H9 (cell line): ENCODE measurements around the gene NECAB3. TPM values are rescaled to one million over a fixed set of nuclear protein-coding genes. Genes with fewer than 3 reads are reported as not detected.

Experiments used
- DNase-seq: peaks from one replicate; pipeline ENCODE4 v3.0.0-alpha.2; 2017
- H2AFZ ChIP-seq: one replicate; pipeline ENCODE4 v1.6.1; 2013; ENCODE audit warnings: mild to moderate bottlenecking, low read length, control low read depth, moderate library complexity
- H2AK5ac ChIP-seq: 2 replicates; pipeline ENCODE4 v1.6.1; 2013; ENCODE audit warnings: low read length, control low read depth, mixed read lengths; ENCODE audit not compliant: insufficient read length
- H2BK120ac ChIP-seq: one replicate; pipeline ENCODE4 v1.6.1; 2013; ENCODE audit warnings: low read depth, mild to moderate bottlenecking, low read length, control low read depth, inconsistent platforms; ENCODE audit not compliant: poor library complexity, severe bottlenecking
- H2BK12ac ChIP-seq: 2 replicates; pipeline ENCODE4 v1.6.1; 2013; ENCODE audit warnings: low read length, control low read depth, mixed read lengths, low read depth; ENCODE audit not compliant: insufficient read length
- H2BK15ac ChIP-seq: 2 replicates; pipeline ENCODE4 v1.6.1; 2013; ENCODE audit warnings: low read depth, low read length, control low read depth
- H2BK20ac ChIP-seq: one replicate; pipeline ENCODE4 v1.6.1; 2013; ENCODE audit warnings: low read depth, mild to moderate bottlenecking, low read length, control low read depth, inconsistent platforms; ENCODE audit not compliant: poor library complexity, severe bottlenecking
- H2BK5ac ChIP-seq: 2 replicates; pipeline ENCODE4 v1.6.1; 2013; ENCODE audit warnings: low read length, control low read depth, mixed read lengths; ENCODE audit not compliant: insufficient read length
- H3K14ac ChIP-seq: 2 replicates; pipeline ENCODE4 v1.6.1; 2013; ENCODE audit warnings: low read length, control low read depth; ENCODE audit not compliant: insufficient read depth
- H3K18ac ChIP-seq: 2 replicates; pipeline ENCODE4 v1.6.1; 2013; ENCODE audit warnings: low read depth, mild to moderate bottlenecking, mixed read lengths, low read length, control low read depth; ENCODE audit not compliant: insufficient read length
- H3K23ac ChIP-seq: 2 replicates; pipeline ENCODE4 v1.6.1; 2013; ENCODE audit warnings: low read length, control low read depth, mixed read lengths, low read depth; ENCODE audit not compliant: insufficient read length
- H3K23me2 ChIP-seq: 2 replicates; pipeline ENCODE4 v1.6.1; 2013; ENCODE audit warnings: low read depth, mild to moderate bottlenecking, mixed read lengths, low read length, control low read depth; ENCODE audit not compliant: insufficient read length, poor library complexity, severe bottlenecking
- H3K27ac ChIP-seq: 2 replicates; pipeline ENCODE4 v1.5.1; 2013; ENCODE audit warnings: low read length, control low read depth, mixed read lengths, low read depth; ENCODE audit not compliant: insufficient read length
- H3K27me3 ChIP-seq: 2 replicates; pipeline ENCODE4 v1.6.1; 2013; ENCODE audit warnings: low read length, control low read depth, inconsistent platforms; ENCODE audit not compliant: insufficient read depth
- H3K4ac ChIP-seq: 2 replicates; pipeline ENCODE4 v1.6.1; 2013; ENCODE audit warnings: low read depth, mild to moderate bottlenecking, control low read depth, inconsistent platforms, low read length, moderate library complexity
- H3K4me1 ChIP-seq: 2 replicates; pipeline ENCODE4 v1.6.1; 2013; ENCODE audit warnings: low read length, control low read depth, inconsistent platforms; ENCODE audit not compliant: insufficient read depth
- H3K4me2 ChIP-seq: 2 replicates; pipeline ENCODE4 v1.6.1; 2013; ENCODE audit warnings: low read length, control low read depth, mixed read lengths; ENCODE audit not compliant: insufficient read length, insufficient read depth
- H3K56ac ChIP-seq: 2 replicates; pipeline ENCODE4 v1.6.1; 2013; ENCODE audit warnings: low read depth, mild to moderate bottlenecking, mixed read lengths, low read length, control low read depth; ENCODE audit not compliant: insufficient read length
- H3K79me1 ChIP-seq: 2 replicates; pipeline ENCODE4 v1.6.1; 2013; ENCODE audit warnings: low read depth, mild to moderate bottlenecking, moderate library complexity, low read length, control low read depth, inconsistent platforms; ENCODE audit not compliant: insufficient read depth, poor library complexity, severe bottlenecking
- H3K79me2 ChIP-seq: 2 replicates; pipeline ENCODE4 v1.6.1; 2013; ENCODE audit warnings: low read length, control low read depth, inconsistent platforms; ENCODE audit not compliant: insufficient read depth
- H3K9ac ChIP-seq: 2 replicates; pipeline ENCODE4 v1.6.1; 2013; ENCODE audit warnings: low read length, control low read depth, mixed read lengths; ENCODE audit not compliant: insufficient read length; ENCODE audit errors: extremely low read depth
- H3K9me3 ChIP-seq: one replicate; pipeline ENCODE4 v1.6.1; 2013; ENCODE audit warnings: low read depth, low read length, inconsistent platforms; ENCODE audit not compliant: control insufficient read depth
- H3T11ph ChIP-seq: one replicate; pipeline ENCODE4 v1.6.1; 2013; ENCODE audit warnings: mild to moderate bottlenecking, low read length, control low read depth, inconsistent platforms
- H4K20me1 ChIP-seq: one replicate; pipeline ENCODE4 v1.6.1; 2013; ENCODE audit not compliant: control insufficient read depth, insufficient read length, insufficient read depth
- H4K5ac ChIP-seq: 2 replicates; pipeline ENCODE4 v1.6.1; 2013; ENCODE audit warnings: low read depth, mild to moderate bottlenecking, mixed read lengths, low read length, control low read depth; ENCODE audit not compliant: insufficient read length
- H4K8ac ChIP-seq: replicated peaks from 2 replicates; pipeline ENCODE4 v1.6.1; 2013; ENCODE audit warnings: low read length, control low read depth, mixed read lengths, low read depth; ENCODE audit not compliant: insufficient read length
- H4K91ac ChIP-seq: 2 replicates; pipeline ENCODE4 v1.6.1; 2013; ENCODE audit warnings: low read depth, mild to moderate bottlenecking, moderate library complexity, mixed read lengths, low read length, control low read depth; ENCODE audit not compliant: insufficient read length
- H3K27ac Mint-ChIP-seq, 3 experiments: 2 replicates in 2 of 3; 3 replicates in 1 of 3; pipeline ENCODE4 v1.8.0; 2020 to 2021; ENCODE audit warnings: mixed read lengths in 3 of 3, mild to moderate bottlenecking in 1 of 3, moderate library complexity in 1 of 3
- H3K27me3 Mint-ChIP-seq: 2 replicates; pipeline ENCODE4 v1.8.0; 2021; ENCODE audit warnings: low read depth, mild to moderate bottlenecking, moderate library complexity, mixed read lengths
- H3K36me3 Mint-ChIP-seq, 3 experiments: 2 replicates in 2 of 3; 3 replicates in 1 of 3; pipeline ENCODE4 v1.8.0; 2020 to 2021; ENCODE audit warnings: low read depth in 3 of 3, mixed read lengths in 3 of 3; ENCODE audit not compliant: insufficient read depth in 1 of 3
- H3K4me1 Mint-ChIP-seq, 2 experiments: 2 replicates each; pipeline ENCODE4 v1.8.0; 2020; ENCODE audit warnings: mixed read lengths in 2 of 2
- H3K4me3 Mint-ChIP-seq, 2 experiments: 2 replicates in 1 of 2; 3 replicates in 1 of 2; pipeline ENCODE4 v1.8.0; 2020 to 2021; ENCODE audit warnings: mild to moderate bottlenecking in 2 of 2, mixed read lengths in 2 of 2, moderate library complexity in 1 of 2
- H3K9me3 Mint-ChIP-seq, 2 experiments: 2 replicates in 1 of 2; 3 replicates in 1 of 2; pipeline ENCODE4 v1.8.0; 2020; ENCODE audit warnings: mild to moderate bottlenecking in 2 of 2, mixed read lengths in 2 of 2, moderate library complexity in 1 of 2
- CTCF ChIP-seq: fragments of 200-600 bp; sonication (generic); conservative IDR thresholded peaks from 3 replicates; pipeline ENCODE4 v1.8.0; 2021; ENCODE audit warnings: antibody characterized with exemption, mild to moderate bottlenecking
- WGBS: extraction: QIAGEN DNeasy Blood & Tissue Kit; methylation state at CpG from one replicate; pipeline ENCODE4 v1.1.7; 2013; ENCODE audit warnings: missing lambda C conversion rate, low lambda C conversion rate, mixed read lengths; ENCODE audit not compliant: insufficient read length; ENCODE audit errors: extremely low coverage; 5-methylcytosine and 5-hydroxymethylcytosine counted together
- total RNA-seq: library from RNA; stranded (reverse); gene quantifications from 2 replicates; pipeline ENCODE4 v1.2.1, GENCODE V29; 2021

Gene NECAB3
- total RNA-seq, 1 experiment from 2014 or later, result 57.7 TPM

GRCh38 chr20:33624399-33624798, 49.8 kb downstream of the NECAB3 start:
- H3K14ac ChIP-seq, result no peak overlapping the region
- Mint-ChIP-seq H3K4me1 (no peaks in the 10 kb centered on the region), H3K27me3 (no peaks in the 10 kb centered on the region)

More at GRCh38 chr20:33624399-33624798, 49.8 kb downstream of the NECAB3 start:
- H4K5ac ChIP-seq, result no peak overlapping the region
- H4K8ac ChIP-seq, result no peak overlapping the region
- no peaks in the 10 kb centered on the region for H3K9me3 Mint-ChIP-seq
- no peak overlapping the region for H3K23ac ChIP-seq
- H2BK15ac ChIP-seq, result no peak overlapping the region
- H3K4me2 ChIP-seq, result no peak overlapping the region
- peaks cover 11 to 57% (median 39%) of the 10 kb centered on the region in 3 experiments; a peak in 6 of 7 replicates for H3K36me3 Mint-ChIP-seq
- no peak overlapping the region for H2AK5ac ChIP-seq
- no peak overlapping the region for H2BK5ac ChIP-seq
- no peaks in the 10 kb centered on the region for H3K9me3 ChIP-seq
- no peak for TF ChIP-seq CTCF
- no peak overlapping the region for H2BK20ac ChIP-seq
- H3K79me1 ChIP-seq, result no peaks in the 10 kb centered on the region
- WGBS, result no CpG with 5 or more reads among the region's 3 CpGs
- no peaks in the 10 kb centered on the region for H3K27me3 ChIP-seq
- DNase-seq, result no peak
- no peaks in the 10 kb centered on the region for H4K20me1 ChIP-seq
- no peak overlapping the region for H4K91ac ChIP-seq
- no peak overlapping the region for H2AFZ ChIP-seq
- H3K23me2 ChIP-seq, result no peaks in the 10 kb centered on the region
- no peak overlapping the region for H3K9ac ChIP-seq
- no peak overlapping the region for H2BK12ac ChIP-seq
- H3K4me1 ChIP-seq, result no peaks in the 10 kb centered on the region
- no peaks in the 10 kb centered on the region for H3K79me2 ChIP-seq
- no peak overlapping the region for H3K56ac ChIP-seq
- no peak overlapping the region for H2BK120ac ChIP-seq
- H3K27ac ChIP-seq, result no peak overlapping the region
- H3K4ac ChIP-seq, result no peak overlapping the region
- H3K18ac ChIP-seq, result no peak overlapping the region
- no peak overlapping the region for H3T11ph ChIP-seq
- H3K4me3 Mint-ChIP-seq, result no peak overlapping the region
- H3K27ac Mint-ChIP-seq, result no peak overlapping the region
